ENCODE measurements around the gene TMEM151B. TPM values are rescaled to one million over a fixed set of nuclear protein-coding genes. Genes with fewer than 3 reads are reported as not detected.

Gene TMEM151B
- total and polyA plus RNA-seq, 2 of the 13 experiments (the other 11 are each of a cell fraction or from before 2014, with no cell fraction given): not detected

DNA sequence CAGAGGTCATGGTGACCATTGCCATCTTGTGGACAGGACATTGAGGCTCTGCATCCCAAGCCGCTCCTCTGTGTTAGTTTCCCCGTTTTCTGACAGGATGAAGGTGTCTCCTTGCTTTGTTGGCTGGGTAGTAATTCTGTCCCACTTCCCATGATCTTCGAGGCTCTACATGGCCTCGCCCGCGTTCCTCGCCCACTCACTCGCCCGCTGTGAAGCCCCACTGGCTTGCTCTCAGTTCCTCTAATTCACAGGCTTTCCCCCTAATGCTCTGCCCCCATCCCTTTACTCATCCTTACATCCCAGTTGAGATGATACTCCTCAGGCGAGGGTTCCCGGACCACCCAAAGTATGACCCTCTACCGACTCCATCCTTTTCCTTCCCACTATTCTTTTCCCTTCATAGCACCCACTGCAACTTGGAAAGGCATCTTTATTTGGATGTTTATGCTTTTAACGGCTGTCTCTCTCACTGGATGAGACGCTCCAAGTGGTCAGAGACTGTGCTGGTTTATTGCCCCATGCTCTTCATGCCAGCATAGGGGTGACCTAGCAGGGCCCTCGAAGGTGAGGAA, 12.4 kb upstream of the TMEM151B start:
- Histone ChIP-seq H4K20me1 (ENCODE audit: insufficient read depth, low read length) (peaks cover 37% of the 10 kb centered on the region), H3K4me3 (replicated peaks in 1 of 3; ENCODE audit: insufficient read depth in 1 of 3, low read depth in 2 of 3, low read length in 3 of 3) (peak overlapping the region; percentile 52 to 84 (median 66); a peak in 5 of 6 replicates), H3K4me2 (ENCODE audit: low read depth, low read length) (peak overlapping the region; percentile 96), H3K9ac (ENCODE audit: insufficient read depth, low read depth, low read length) (peak overlapping the region; percentile 92), H3K27ac (ENCODE audit: extremely low read length, insufficient read depth, low read length) (peak overlapping the region; percentile 74), H3K36me3 (replicated peaks in 1 of 2; ENCODE audit: control insufficient read depth in 1 of 2, insufficient read depth in 2 of 2, low read length in 2 of 2) (peaks cover 21 to 55% of the 10 kb centered on the region in 2 experiments), H3K9me3 (ENCODE audit: low read length) (no peaks in the 10 kb centered on the region), H3K4me1 (ENCODE audit: insufficient read depth, low read length) (peaks cover 56% of the 10 kb centered on the region), H2AFZ (ENCODE audit: low read length) (no peak overlapping the region), H3K79me2 (ENCODE audit: insufficient read depth, low read length) (peaks cover 19% of the 10 kb centered on the region), H3K27me3 (ENCODE audit: control insufficient read depth in 1 of 2, insufficient read depth in 2 of 2, low read length in 2 of 2) (no peaks in the 10 kb centered on the region; a peak in 1 of 5 replicates)
- 64% methylated on average over 15 of the region's 15 CpGs for WGBS (ENCODE audit: low lambda C conversion rate)
- ChIA-PET POLR2A (interaction anchor here (1.2 to 6.0 kb wide), 13 partner anchors 12 to 158 kb away, joined by 3 to 264 read pairs (median 7); partner anchors contain the start of genes HSP90AB1, MRPL14, SLC29A1 and TMEM151B), CTCF (ENCODE audit: low intra/inter-chr PET ratio, low total read pairs) (interaction anchor here (0.7 to 1.5 kb wide), 3 partner anchors 37 to 106 kb away, joined by 3 to 4 read pairs (median 4); no protein-coding TSS in a partner anchor)
- FAIRE-seq: no peak
- no peak for ATAC-seq
- DNase-seq (ENCODE audit: low spot score): no peak
- in situ Hi-C loops (cut with HindIII; ENCODE audit: extremely low pct_ligation_motif_present, low pct_unique_long_range_greater_than_20kb): no loop called here
- intact Hi-C loops (cut with micrococcal nuclease; ENCODE audit: unreplicated experiment): no loop called here
- no TSS peak for BruUV-seq (replicated peaks)
- TF ChIP-seq, protein P1, sequence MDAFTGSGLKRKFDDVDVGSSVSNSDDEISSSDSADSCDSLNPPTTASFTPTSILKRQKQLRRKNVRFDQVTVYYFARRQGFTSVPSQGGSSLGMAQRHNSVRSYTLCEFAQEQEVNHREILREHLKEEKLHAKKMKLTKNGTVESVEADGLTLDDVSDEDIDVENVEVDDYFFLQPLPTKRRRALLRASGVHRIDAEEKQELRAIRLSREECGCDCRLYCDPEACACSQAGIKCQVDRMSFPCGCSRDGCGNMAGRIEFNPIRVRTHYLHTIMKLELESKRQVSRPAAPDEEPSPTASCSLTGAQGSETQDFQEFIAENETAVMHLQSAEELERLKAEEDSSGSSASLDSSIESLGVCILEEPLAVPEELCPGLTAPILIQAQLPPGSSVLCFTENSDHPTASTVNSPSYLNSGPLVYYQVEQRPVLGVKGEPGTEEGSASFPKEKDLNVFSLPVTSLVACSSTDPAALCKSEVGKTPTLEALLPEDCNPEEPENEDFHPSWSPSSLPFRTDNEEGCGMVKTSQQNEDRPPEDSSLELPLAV (CRISPR knock-in tag; conservative IDR thresholded peaks at IDR 0.05; ENCODE audit: low read depth): no peak
- TF ChIP-seq KDM3A (CRISPR knock-in tag; IDR thresholded peaks at IDR 0.05; ENCODE audit: low read depth) (no peak), ZNF766 (CRISPR knock-in tag; IDR thresholded peaks at IDR 0.05; ENCODE audit: borderline replicate concordance) (no peak), ETV5 (CRISPR knock-in tag; IDR thresholded peaks at IDR 0.05; ENCODE audit: borderline replicate concordance) (no peak), POLR2AphosphoS5 (IDR thresholded peaks at IDR 0.05; ENCODE audit: low read depth, low read length) (peak; percentile 34; the same call in 1 of the 2 replicates), ZNF256 (CRISPR knock-in tag; conservative IDR thresholded peaks at IDR 0.05) (no peak), ATM (IDR thresholded peaks at IDR 0.05; ENCODE audit: borderline replicate concordance) (no peak), ESRRA (CRISPR knock-in tag; IDR thresholded peaks at IDR 0.05; ENCODE audit: low read depth) (no peak), ZNF615 (CRISPR knock-in tag; IDR thresholded peaks at IDR 0.05; ENCODE audit: borderline replicate concordance) (no peak)
- TF ChIP-seq, protein P2, sequence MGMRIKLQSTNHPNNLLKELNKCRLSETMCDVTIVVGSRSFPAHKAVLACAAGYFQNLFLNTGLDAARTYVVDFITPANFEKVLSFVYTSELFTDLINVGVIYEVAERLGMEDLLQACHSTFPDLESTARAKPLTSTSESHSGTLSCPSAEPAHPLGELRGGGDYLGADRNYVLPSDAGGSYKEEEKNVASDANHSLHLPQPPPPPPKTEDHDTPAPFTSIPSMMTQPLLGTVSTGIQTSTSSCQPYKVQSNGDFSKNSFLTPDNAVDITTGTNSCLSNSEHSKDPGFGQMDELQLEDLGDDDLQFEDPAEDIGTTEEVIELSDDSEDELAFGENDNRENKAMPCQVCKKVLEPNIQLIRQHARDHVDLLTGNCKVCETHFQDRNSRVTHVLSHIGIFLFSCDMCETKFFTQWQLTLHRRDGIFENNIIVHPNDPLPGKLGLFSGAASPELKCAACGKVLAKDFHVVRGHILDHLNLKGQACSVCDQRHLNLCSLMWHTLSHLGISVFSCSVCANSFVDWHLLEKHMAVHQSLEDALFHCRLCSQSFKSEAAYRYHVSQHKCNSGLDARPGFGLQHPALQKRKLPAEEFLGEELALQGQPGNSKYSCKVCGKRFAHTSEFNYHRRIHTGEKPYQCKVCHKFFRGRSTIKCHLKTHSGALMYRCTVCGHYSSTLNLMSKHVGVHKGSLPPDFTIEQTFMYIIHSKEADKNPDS (CRISPR knock-in tag; IDR thresholded peaks at IDR 0.05): no peak
- TF ChIP-seq, protein P3, sequence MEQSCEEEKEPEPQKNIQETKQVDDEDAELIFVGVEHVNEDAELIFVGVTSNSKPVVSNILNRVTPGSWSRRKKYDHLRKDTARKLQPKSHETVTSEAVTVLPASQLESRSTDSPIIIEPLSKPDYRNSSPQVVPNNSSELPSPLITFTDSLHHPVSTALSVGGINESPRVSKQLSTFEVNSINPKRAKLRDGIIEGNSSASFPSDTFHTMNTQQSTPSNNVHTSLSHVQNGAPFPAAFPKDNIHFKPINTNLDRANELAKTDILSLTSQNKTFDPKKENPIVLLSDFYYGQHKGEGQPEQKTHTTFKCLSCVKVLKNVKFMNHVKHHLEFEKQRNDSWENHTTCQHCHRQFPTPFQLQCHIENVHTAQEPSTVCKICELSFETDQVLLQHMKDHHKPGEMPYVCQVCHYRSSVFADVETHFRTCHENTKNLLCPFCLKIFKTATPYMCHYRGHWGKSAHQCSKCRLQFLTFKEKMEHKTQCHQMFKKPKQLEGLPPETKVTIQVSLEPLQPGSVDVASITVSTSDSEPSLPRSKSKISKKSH (CRISPR knock-in tag; IDR thresholded peaks at IDR 0.05; ENCODE audit: borderline replicate concordance): no peak
- TF ChIP-seq, protein P4, sequence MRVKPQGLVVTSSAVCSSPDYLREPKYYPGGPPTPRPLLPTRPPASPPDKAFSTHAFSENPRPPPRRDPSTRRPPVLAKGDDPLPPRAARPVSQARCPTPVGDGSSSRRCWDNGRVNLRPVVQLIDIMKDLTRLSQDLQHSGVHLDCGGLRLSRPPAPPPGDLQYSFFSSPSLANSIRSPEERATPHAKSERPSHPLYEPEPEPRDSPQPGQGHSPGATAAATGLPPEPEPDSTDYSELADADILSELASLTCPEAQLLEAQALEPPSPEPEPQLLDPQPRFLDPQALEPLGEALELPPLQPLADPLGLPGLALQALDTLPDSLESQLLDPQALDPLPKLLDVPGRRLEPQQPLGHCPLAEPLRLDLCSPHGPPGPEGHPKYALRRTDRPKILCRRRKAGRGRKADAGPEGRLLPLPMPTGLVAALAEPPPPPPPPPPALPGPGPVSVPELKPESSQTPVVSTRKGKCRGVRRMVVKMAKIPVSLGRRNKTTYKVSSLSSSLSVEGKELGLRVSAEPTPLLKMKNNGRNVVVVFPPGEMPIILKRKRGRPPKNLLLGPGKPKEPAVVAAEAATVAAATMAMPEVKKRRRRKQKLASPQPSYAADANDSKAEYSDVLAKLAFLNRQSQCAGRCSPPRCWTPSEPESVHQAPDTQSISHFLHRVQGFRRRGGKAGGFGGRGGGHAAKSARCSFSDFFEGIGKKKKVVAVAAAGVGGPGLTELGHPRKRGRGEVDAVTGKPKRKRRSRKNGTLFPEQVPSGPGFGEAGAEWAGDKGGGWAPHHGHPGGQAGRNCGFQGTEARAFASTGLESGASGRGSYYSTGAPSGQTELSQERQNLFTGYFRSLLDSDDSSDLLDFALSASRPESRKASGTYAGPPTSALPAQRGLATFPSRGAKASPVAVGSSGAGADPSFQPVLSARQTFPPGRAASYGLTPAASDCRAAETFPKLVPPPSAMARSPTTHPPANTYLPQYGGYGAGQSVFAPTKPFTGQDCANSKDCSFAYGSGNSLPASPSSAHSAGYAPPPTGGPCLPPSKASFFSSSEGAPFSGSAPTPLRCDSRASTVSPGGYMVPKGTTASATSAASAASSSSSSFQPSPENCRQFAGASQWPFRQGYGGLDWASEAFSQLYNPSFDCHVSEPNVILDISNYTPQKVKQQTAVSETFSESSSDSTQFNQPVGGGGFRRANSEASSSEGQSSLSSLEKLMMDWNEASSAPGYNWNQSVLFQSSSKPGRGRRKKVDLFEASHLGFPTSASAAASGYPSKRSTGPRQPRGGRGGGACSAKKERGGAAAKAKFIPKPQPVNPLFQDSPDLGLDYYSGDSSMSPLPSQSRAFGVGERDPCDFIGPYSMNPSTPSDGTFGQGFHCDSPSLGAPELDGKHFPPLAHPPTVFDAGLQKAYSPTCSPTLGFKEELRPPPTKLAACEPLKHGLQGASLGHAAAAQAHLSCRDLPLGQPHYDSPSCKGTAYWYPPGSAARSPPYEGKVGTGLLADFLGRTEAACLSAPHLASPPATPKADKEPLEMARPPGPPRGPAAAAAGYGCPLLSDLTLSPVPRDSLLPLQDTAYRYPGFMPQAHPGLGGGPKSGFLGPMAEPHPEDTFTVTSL (CRISPR knock-in tag; IDR thresholded peaks at IDR 0.05; ENCODE audit: borderline replicate concordance): no peak

Data from HepG2 (cell line).